A549 (cell line): ENCODE data around the gene TPSG1.

Experiments used
- CBX8 ChIP-seq: fragments of 200-600 bp; sonication (generic); IDR thresholded peaks from 2 replicates; pipeline ENCODE4 v1.6.1; 2016
- FOXS1 ChIP-seq: fragments of 250-450 bp; sonication (Bioruptor Pico); IDR thresholded peaks from 2 replicates; pipeline ENCODE4 v1.5.0; 2020; ENCODE audit warnings: mild to moderate bottlenecking, moderate library complexity
- MAFK ChIP-seq: fragments of 450-650 bp; IDR thresholded peaks from 2 replicates; pipeline ENCODE4 v1.6.1; 2014; ENCODE audit not compliant: partially characterized antibody
- POLR2A ChIP-seq: IDR thresholded peaks from 2 replicates; pipeline ENCODE4 v1.6.1; 2012; ENCODE audit warnings: mild to moderate bottlenecking, low read length
- RFX5 ChIP-seq: fragments of 450-650 bp; IDR thresholded peaks from 2 replicates; pipeline ENCODE4 v1.7.1; 2014; ENCODE audit warnings: antibody characterized with exemption, mild to moderate bottlenecking, moderate library complexity
- TF ChIP-seq, protein P1 (sequence below): fragments of >200 bp; sonication (Bioruptor Twin); formaldehyde crosslinking; IDR thresholded peaks from 3 replicates; pipeline ENCODE4 v1.5.1; 2016
- TF ChIP-seq, protein P2 (sequence below): IDR thresholded peaks from 2 replicates; pipeline ENCODE4 v1.6.1; 2012; ENCODE audit warnings: low read depth, borderline replicate concordance
- TF ChIP-seq, protein P3 (sequence below): fragments of 200-600 bp; sonication (generic); IDR thresholded peaks from 2 replicates; pipeline ENCODE4 v1.6.1; 2016; ENCODE audit warnings: antibody characterized with exemption, mild to moderate bottlenecking, moderate library complexity
- TF ChIP-seq, protein P4 (sequence below): fragments of 250-450 bp; sonication (Bioruptor Pico); IDR thresholded peaks from 2 replicates; pipeline ENCODE4 v1.5.0; 2020; ENCODE audit warnings: low read depth, mild to moderate bottlenecking, moderate library complexity

DNA sequence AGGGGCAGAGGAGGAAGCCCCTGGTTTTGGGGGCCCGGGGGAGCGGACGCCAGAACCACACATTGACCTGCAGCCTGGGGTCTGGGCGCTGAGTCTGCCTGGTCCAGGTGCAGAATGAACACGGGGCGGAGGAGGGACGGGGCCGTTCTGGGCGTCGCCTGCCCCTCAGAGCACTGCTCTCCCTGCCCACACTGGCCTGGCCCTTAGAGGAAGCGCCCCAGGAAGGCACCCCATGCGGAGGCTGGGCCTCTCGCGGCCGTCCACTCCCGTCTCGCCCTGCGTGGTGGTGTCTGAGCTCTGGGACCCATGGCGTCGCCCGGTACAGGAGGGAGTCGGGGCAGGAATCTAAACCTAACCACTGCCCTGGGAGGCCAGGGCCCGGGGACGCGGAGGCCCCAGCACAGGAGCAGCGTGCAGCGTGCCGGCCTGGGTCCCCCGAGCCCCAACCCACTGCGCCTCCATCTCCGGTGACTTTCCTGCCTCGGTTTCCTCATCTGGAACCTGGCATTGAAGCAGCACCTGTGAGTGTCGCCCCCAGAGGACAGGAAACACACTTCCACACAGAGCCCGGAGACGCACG lies 35.1 kb upstream of the TPSG1 start:
- TF ChIP-seq, protein P1, sequence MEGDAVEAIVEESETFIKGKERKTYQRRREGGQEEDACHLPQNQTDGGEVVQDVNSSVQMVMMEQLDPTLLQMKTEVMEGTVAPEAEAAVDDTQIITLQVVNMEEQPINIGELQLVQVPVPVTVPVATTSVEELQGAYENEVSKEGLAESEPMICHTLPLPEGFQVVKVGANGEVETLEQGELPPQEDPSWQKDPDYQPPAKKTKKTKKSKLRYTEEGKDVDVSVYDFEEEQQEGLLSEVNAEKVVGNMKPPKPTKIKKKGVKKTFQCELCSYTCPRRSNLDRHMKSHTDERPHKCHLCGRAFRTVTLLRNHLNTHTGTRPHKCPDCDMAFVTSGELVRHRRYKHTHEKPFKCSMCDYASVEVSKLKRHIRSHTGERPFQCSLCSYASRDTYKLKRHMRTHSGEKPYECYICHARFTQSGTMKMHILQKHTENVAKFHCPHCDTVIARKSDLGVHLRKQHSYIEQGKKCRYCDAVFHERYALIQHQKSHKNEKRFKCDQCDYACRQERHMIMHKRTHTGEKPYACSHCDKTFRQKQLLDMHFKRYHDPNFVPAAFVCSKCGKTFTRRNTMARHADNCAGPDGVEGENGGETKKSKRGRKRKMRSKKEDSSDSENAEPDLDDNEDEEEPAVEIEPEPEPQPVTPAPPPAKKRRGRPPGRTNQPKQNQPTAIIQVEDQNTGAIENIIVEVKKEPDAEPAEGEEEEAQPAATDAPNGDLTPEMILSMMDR: no peak
- TF ChIP-seq POLR2A (no peak), RFX5 (no peak), FOXS1 (CRISPR knock-in tag) (no peak), MAFK (no peak), CBX8 (no peak)
- TF ChIP-seq, protein P2, sequence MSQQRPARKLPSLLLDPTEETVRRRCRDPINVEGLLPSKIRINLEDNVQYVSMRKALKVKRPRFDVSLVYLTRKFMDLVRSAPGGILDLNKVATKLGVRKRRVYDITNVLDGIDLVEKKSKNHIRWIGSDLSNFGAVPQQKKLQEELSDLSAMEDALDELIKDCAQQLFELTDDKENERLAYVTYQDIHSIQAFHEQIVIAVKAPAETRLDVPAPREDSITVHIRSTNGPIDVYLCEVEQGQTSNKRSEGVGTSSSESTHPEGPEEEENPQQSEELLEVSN: no peak
- TF ChIP-seq, protein P3, sequence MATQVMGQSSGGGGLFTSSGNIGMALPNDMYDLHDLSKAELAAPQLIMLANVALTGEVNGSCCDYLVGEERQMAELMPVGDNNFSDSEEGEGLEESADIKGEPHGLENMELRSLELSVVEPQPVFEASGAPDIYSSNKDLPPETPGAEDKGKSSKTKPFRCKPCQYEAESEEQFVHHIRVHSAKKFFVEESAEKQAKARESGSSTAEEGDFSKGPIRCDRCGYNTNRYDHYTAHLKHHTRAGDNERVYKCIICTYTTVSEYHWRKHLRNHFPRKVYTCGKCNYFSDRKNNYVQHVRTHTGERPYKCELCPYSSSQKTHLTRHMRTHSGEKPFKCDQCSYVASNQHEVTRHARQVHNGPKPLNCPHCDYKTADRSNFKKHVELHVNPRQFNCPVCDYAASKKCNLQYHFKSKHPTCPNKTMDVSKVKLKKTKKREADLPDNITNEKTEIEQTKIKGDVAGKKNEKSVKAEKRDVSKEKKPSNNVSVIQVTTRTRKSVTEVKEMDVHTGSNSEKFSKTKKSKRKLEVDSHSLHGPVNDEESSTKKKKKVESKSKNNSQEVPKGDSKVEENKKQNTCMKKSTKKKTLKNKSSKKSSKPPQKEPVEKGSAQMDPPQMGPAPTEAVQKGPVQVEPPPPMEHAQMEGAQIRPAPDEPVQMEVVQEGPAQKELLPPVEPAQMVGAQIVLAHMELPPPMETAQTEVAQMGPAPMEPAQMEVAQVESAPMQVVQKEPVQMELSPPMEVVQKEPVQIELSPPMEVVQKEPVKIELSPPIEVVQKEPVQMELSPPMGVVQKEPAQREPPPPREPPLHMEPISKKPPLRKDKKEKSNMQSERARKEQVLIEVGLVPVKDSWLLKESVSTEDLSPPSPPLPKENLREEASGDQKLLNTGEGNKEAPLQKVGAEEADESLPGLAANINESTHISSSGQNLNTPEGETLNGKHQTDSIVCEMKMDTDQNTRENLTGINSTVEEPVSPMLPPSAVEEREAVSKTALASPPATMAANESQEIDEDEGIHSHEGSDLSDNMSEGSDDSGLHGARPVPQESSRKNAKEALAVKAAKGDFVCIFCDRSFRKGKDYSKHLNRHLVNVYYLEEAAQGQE: no peak
- TF ChIP-seq, protein P4, sequence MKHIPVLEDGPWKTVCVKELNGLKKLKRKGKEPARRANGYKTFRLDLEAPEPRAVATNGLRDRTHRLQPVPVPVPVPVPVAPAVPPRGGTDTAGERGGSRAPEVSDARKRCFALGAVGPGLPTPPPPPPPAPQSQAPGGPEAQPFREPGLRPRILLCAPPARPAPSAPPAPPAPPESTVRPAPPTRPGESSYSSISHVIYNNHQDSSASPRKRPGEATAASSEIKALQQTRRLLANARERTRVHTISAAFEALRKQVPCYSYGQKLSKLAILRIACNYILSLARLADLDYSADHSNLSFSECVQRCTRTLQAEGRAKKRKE (CRISPR knock-in tag): no peak
